ENCODE results near the gene ZDHHC16. TPM values are rescaled to one million over a fixed set of nuclear protein-coding genes. Genes with fewer than 3 reads are reported as not detected.

Gene ZDHHC16
- total and polyA plus RNA-seq, 12 donors, result 13.4 to 49.6 (median 19.2) TPM

- no peak overlapping the region for H3K4me3 ChIP-seq
- DNase-seq (peak in 1 of 2 donors; percentile 54), ATAC-seq (peak; percentile 78 to 92 (median 87))
- no peaks in the 10 kb centered on the region for H3K27me3 ChIP-seq
- H3K4me1 ChIP-seq, result peaks cover 5 to 83% (median 53%) of the 10 kb centered on the region in 9 donors
- H3K27ac ChIP-seq, result peak overlapping the region in 9 of 10 donors; percentile 37 to 88 (median 75)
- peaks cover 0 to 21% (median 0%) of the 10 kb centered on the region in 9 donors for H3K36me3 ChIP-seq
- intact Hi-C loops (cut with DNase I), result loop anchor here in 2 of 10 donors (5.0 to 10.0 kb wide), 2 partner anchors 124 to 693 kb away; no protein-coding TSS in a partner anchor
- 56 to 59% methylated on average over 2 of the region's 2 CpGs for WGBS, 2 donors
- H3K9me3 ChIP-seq, result no peaks in the 10 kb centered on the region
- TF ChIP-seq CTCF (IDR thresholded peaks at IDR 0.05), result no peak
These were observed 44.6 kb downstream of the ZDHHC16 start for GRCh38 chr10:97490592-97490991.

DNA sequence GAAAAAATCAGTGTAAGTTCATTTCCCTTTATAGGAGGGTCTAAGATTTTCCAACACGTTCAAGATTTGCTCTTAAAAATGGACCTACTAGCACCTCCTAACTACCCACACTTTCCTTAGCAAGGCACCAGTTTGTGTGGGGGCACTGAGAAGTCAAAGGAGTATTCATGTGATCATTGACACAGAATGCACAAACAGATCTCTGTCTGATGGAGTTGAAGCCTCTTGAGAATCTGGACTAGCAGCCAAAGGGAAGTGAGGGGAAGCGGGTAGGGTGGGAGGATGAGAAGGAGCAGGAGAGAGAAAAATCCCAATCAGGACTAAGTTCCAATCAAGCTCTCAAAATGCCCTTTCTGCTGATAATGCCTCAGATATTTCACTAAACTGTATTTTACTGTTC, 48.2 kb downstream of the ZDHHC16 start:
- no peak for TF ChIP-seq CTCF (IDR thresholded peaks at IDR 0.05)
- no peak for DNase-seq
- H3K9me3 ChIP-seq, result no peaks in the 10 kb centered on the region
- WGBS, 2 donors, result 15 to 17% methylated on average over 2 of the region's 2 CpGs
- intact Hi-C loops (cut with DNase I), result loop anchor here in 2 of 10 donors (5.0 to 10.0 kb wide), 2 partner anchors 121 to 697 kb away; no protein-coding TSS in a partner anchor
- H3K27me3 ChIP-seq, result no peaks in the 10 kb centered on the region
- peak overlapping the region in 8 of 10 donors; percentile 36 to 88 (median 54) for H3K27ac ChIP-seq
- ATAC-seq, result no peak
- H3K36me3 ChIP-seq, result peaks cover 0 to 16% (median 0%) of the 10 kb centered on the region in 9 donors
- peaks cover 9 to 81% (median 60%) of the 10 kb centered on the region in 9 donors for H3K4me1 ChIP-seq
- H3K4me3 ChIP-seq, result no peak overlapping the region

GRCh38 chr10:97494863-97495506, 49.0 kb downstream of the ZDHHC16 start:
- peak overlapping the region in 8 of 10 donors; percentile 36 to 88 (median 52) for H3K27ac ChIP-seq
- WGBS, 2 donors, result 21 to 31% methylated on average over 7 of the region's 7 CpGs
- H3K4me3 ChIP-seq, result no peak overlapping the region
- DNase-seq (no peak), ATAC-seq (no peak)
- intact Hi-C loops (cut with DNase I), result loop anchor here in 4 of 10 donors (5.0 to 10.0 kb wide), 4 partner anchors 52 to 698 kb away; no protein-coding TSS in a partner anchor
- no peak for TF ChIP-seq CTCF (IDR thresholded peaks at IDR 0.05)
- H3K36me3 ChIP-seq, result peaks cover 0 to 16% (median 0%) of the 10 kb centered on the region in 9 donors
- no peaks in the 10 kb centered on the region for H3K27me3 ChIP-seq
- peaks cover 9 to 76% (median 59%) of the 10 kb centered on the region in 9 donors for H3K4me1 ChIP-seq
- H3K9me3 ChIP-seq, result no peaks in the 10 kb centered on the region

DNA sequence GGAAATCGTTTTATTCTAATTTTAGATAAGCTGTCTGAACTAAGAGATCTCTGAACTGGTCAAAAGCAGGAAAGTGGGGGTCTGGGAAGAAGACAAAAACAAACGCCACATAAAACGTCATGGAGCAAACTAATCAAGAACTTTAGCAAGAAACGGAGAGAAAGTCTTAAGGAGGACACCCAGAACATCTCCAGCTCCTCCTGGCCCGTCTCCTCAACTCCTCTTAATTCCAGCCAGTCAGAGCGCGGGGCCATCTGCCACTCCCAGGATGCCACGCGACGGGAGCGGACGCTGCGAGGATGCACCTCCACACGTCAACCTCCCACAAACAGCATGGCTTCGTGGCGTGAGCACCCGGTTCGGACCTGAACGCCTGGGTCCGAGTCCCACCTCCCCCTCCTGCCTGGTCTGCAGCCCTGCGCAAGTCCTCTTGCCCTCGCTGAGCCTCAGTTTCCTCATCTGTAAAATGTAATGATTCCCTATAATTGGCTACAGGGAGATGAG, 51.6 kb downstream of the ZDHHC16 start:
- DNase-seq, result peak; percentile 69 to 78
- Histone ChIP-seq H3K9me3 (no peaks in the 10 kb centered on the region), H3K36me3 (peaks cover 0 to 16% (median 0%) of the 10 kb centered on the region in 9 donors), H3K4me3 (peak overlapping the region; percentile 77 to 100 (median 94)), H3K27ac (peak overlapping the region; percentile 74 to 97 (median 94)), H3K4me1 (peaks cover 9 to 79% (median 58%) of the 10 kb centered on the region in 9 donors), H3K27me3 (no peaks in the 10 kb centered on the region)
- 0 to 1% methylated on average over 22 of the region's 22 CpGs for WGBS, 2 donors
- ATAC-seq, result peak; percentile 19 to 61 (median 50)
- TF ChIP-seq CTCF (IDR thresholded peaks at IDR 0.05), result no peak
- intact Hi-C loops (cut with DNase I), result loop anchor here in 4 of 10 donors (2.0 to 10.0 kb wide), 5 partner anchors 50 to 117 kb away; no protein-coding TSS in a partner anchor
